GM23338 (cell line): Measurements from ENCODE around the gene CDK14. TPM values are rescaled to one million over a fixed set of nuclear protein-coding genes. Genes with fewer than 3 reads are reported as not detected.

Experiments
- ATAC-seq: fragments of 200-7000 bp; cut with Tn5 transposase; 3 replicates; pipeline ENCODE4 v1.9.1; 2020
- DNase-seq: peaks from one replicate; pipeline ENCODE4 v3.0.0-alpha.2; 2015; ENCODE audit warnings: low spot score
- H2AFZ ChIP-seq: fragments of 200-600 bp; sonication (generic); 2 replicates; pipeline ENCODE4 v1.8.0; 2016; ENCODE audit warnings: antibody characterized with exemption, mild to moderate bottlenecking, moderate library complexity
- H3F3A ChIP-seq: fragments of 200-600 bp; sonication (generic); replicated peaks from 2 replicates; pipeline ENCODE4 v1.8.0; 2017; ENCODE audit warnings: antibody characterized with exemption, mixed run types, low read depth
- H3K27ac ChIP-seq: fragments of 200-600 bp; sonication (generic); 2 replicates; pipeline ENCODE4 v1.6.1; 2016; ENCODE audit warnings: low read depth
- H3K27me3 ChIP-seq: fragments of 200-600 bp; sonication (generic); 2 replicates; pipeline ENCODE4 v1.8.0; 2016; ENCODE audit warnings: mild to moderate bottlenecking, mixed run types, moderate library complexity; ENCODE audit not compliant: insufficient read depth
- H3K36me3 ChIP-seq: fragments of 200-600 bp; sonication (generic); 2 replicates; pipeline ENCODE4 v1.8.0; 2016; ENCODE audit warnings: mild to moderate bottlenecking; ENCODE audit not compliant: insufficient read depth
- H3K4me1 ChIP-seq: fragments of 200-600 bp; sonication (generic); 2 replicates; pipeline ENCODE4 v1.8.0; 2016; ENCODE audit warnings: mild to moderate bottlenecking, moderate library complexity; ENCODE audit not compliant: insufficient read depth
- H3K4me2 ChIP-seq: fragments of 200-600 bp; sonication (generic); 2 replicates; pipeline ENCODE4 v1.7.1; 2017; ENCODE audit warnings: mixed run types
- H3K4me3 ChIP-seq: fragments of 200-600 bp; sonication (generic); 2 replicates; pipeline ENCODE4 v1.6.1; 2016; ENCODE audit warnings: mixed run types
- H3K79me2 ChIP-seq: fragments of 200-600 bp; sonication (generic); replicated peaks from 2 replicates; pipeline ENCODE4 v1.8.0; 2017; ENCODE audit warnings: mild to moderate bottlenecking; ENCODE audit not compliant: insufficient read depth
- H3K9me2 ChIP-seq: fragments of 200-600 bp; sonication (generic); 2 replicates; pipeline ENCODE4 v1.8.0; 2017; ENCODE audit not compliant: insufficient read depth
- H4K20me1 ChIP-seq: fragments of 200-600 bp; sonication (generic); replicated peaks from 2 replicates; pipeline ENCODE4 v1.8.0; 2017; ENCODE audit warnings: mild to moderate bottlenecking; ENCODE audit not compliant: insufficient read depth
- H3K27ac Mint-ChIP-seq: 2 replicates; pipeline ENCODE4 v1.8.0; 2020; ENCODE audit warnings: inconsistent platforms, mild to moderate bottlenecking, moderate library complexity, mixed read lengths
- H3K27me3 Mint-ChIP-seq: 3 replicates; pipeline ENCODE4 v1.8.0; 2022; ENCODE audit warnings: low read depth, mild to moderate bottlenecking, moderate library complexity, mixed read lengths, inconsistent platforms; ENCODE audit not compliant: insufficient read depth, poor library complexity
- H3K36me3 Mint-ChIP-seq: 3 replicates; pipeline ENCODE4 v1.8.0; 2021; ENCODE audit warnings: low read depth, mild to moderate bottlenecking, inconsistent platforms, moderate library complexity, mixed read lengths
- H3K4me1 Mint-ChIP-seq: 3 replicates; pipeline ENCODE4 v1.8.0; 2020; ENCODE audit warnings: mild to moderate bottlenecking, inconsistent platforms, mixed read lengths
- H3K4me3 Mint-ChIP-seq: 3 replicates; pipeline ENCODE4 v1.8.0; 2021; ENCODE audit warnings: moderate library complexity, mild to moderate bottlenecking, inconsistent platforms, mixed read lengths
- H3K9me3 Mint-ChIP-seq: 3 replicates; pipeline ENCODE4 v1.8.0; 2020; ENCODE audit warnings: moderate library complexity, mild to moderate bottlenecking, inconsistent platforms, mixed read lengths
- CREB1 ChIP-seq: fragments of 250-450 bp; sonication (Bioruptor Pico); IDR thresholded peaks from 2 replicates; pipeline ENCODE4 v1.5.0; 2020; ENCODE audit warnings: low read depth, mild to moderate bottlenecking, moderate library complexity
- CTCF ChIP-seq, 2 experiments: fragments of 200-600 bp in 1 of 2; sonication (generic) in 1 of 2; conservative IDR thresholded peaks; 2 replicates each; pipeline versions ENCODE4 v1.5.1 to v1.6.1; 2016 to 2017; ENCODE audit warnings: antibody characterized with exemption in 2 of 2, low read depth in 2 of 2, mild to moderate bottlenecking in 2 of 2, moderate library complexity in 1 of 2
- ETS1 ChIP-seq: IDR thresholded peaks from 2 replicates; pipeline ENCODE4 v1.6.1; 2016; ENCODE audit warnings: antibody characterized with exemption
- EZH2 ChIP-seq: fragments of 200-600 bp; sonication (generic); IDR thresholded peaks from one replicate; pipeline ENCODE4 v1.8.0; 2017; ENCODE audit warnings: antibody characterized with exemption, mild to moderate bottlenecking, low read depth; ENCODE audit not compliant: unreplicated experiment
- EZH2phosphoT487 ChIP-seq: fragments of 200-600 bp; sonication (generic); IDR thresholded peaks from one replicate; pipeline ENCODE4 v1.8.1; 2018; ENCODE audit warnings: antibody characterized with exemption; ENCODE audit not compliant: unreplicated experiment
- JUNB ChIP-seq: IDR thresholded peaks from one replicate; pipeline ENCODE4 v1.6.1; 2016; ENCODE audit warnings: antibody characterized with exemption; ENCODE audit not compliant: unreplicated experiment
- NANOG ChIP-seq: IDR thresholded peaks from 2 replicates; pipeline ENCODE4 v1.6.1; 2016; ENCODE audit warnings: antibody characterized with exemption, borderline replicate concordance
- POLR2AphosphoS5 ChIP-seq: IDR thresholded peaks from 2 replicates; pipeline ENCODE4 v1.6.1; 2016; ENCODE audit warnings: antibody characterized with exemption, low read depth
- STAT1 ChIP-seq: IDR thresholded peaks from one replicate; pipeline ENCODE4 v1.6.1; 2016; ENCODE audit warnings: antibody characterized with exemption; ENCODE audit not compliant: unreplicated experiment
- ZNF331 ChIP-seq: fragments of 250-450 bp; sonication (Bioruptor Pico); IDR thresholded peaks from 2 replicates; pipeline ENCODE4 v1.5.0; 2020; ENCODE audit warnings: low read depth, mild to moderate bottlenecking, moderate library complexity
- polyA plus RNA-seq: library from polyadenylated mRNA; unstranded; fragments of >200 nt; fragmentation: Nextera tagmentation; extraction: Ambion mirVana; gene quantifications from 2 replicates; pipeline ENCODE4 v1.2.1, GENCODE V29; 2016
- total RNA-seq: library from RNA; depleted of rRNA; stranded (reverse); fragments of >200 nt; shearing (Covaris generic); gene quantifications from 2 replicates; pipeline ENCODE4 v1.2.3, GENCODE V29; 2014
- TF ChIP-seq, protein P1 (sequence below): fragments of 250-450 bp; sonication (Bioruptor Pico); IDR thresholded peaks from 2 replicates; pipeline ENCODE4 v1.5.0; 2020; ENCODE audit warnings: mild to moderate bottlenecking, moderate library complexity

The CDK14 gene
- total and polyA plus RNA-seq, 2 experiments from 2014 or later: 11.2 to 24.0 TPM

DNA sequence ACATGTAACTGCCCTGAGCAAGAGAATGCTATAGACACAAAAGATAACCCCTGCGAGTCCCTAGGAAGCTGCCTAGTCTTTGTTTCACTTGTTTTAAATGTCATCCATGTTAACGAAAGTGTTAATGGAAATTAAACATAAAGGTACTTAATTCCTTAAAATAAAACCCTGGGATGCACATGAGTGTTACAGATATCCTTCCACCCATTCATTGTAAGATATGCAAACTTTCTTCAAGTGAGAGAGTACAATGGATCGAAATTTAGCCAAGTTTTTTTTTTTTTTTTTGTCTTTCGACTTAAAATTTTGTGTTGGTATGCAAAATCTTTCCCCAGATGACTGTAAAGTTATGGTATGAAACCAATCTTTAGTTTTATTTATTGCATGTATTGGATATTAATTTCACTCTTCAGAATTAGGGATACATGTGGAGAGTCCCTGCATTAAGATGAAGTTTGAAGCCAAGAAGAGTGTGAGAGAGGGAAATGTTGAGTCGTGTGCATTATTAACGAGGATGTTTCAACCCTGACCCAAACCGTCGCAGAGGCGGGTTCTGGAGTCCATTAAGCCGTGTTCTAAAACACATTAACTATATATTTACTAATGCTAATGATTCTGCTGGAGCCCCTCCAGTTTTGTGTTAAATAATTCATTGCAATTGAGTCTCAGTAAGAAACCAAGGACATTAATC, 1.6 kb downstream of the CDK14 start:
- Histone ChIP-seq H3K79me2 (peaks cover 57% of the 10 kb centered on the region), H3F3A (no peaks in the 10 kb centered on the region), H3K9me2 (no peaks in the 10 kb centered on the region), H3K36me3 (no peaks in the 10 kb centered on the region), H2AFZ (no peak overlapping the region), H3K4me3 (peak overlapping the region; percentile 79), H3K27me3 (peaks cover 12% of the 10 kb centered on the region), H3K4me2 (peak overlapping the region; percentile 89), H3K27ac (no peak overlapping the region), H4K20me1 (no peaks in the 10 kb centered on the region; the same call in 1 of the 2 replicates), H3K4me1 (peaks cover 40% of the 10 kb centered on the region)
- no peak for DNase-seq
- Mint-ChIP-seq H3K4me3 (peak overlapping the region; percentile 95), H3K4me1 (peaks cover 59% of the 10 kb centered on the region), H3K27me3 (peaks cover 12% of the 10 kb centered on the region), H3K36me3 (no peaks in the 10 kb centered on the region; the same call in 1 of the 3 replicates), H3K9me3 (no peaks in the 10 kb centered on the region), H3K27ac (no peak overlapping the region)
- ATAC-seq: no peak
- TF ChIP-seq EZH2phosphoT487 (no peak), JUNB (no peak)

- Mint-ChIP-seq H3K27me3 (peaks cover 12% of the 10 kb centered on the region), H3K9me3 (no peaks in the 10 kb centered on the region), H3K4me3 (no peak overlapping the region), H3K27ac (no peak overlapping the region), H3K36me3 (no peaks in the 10 kb centered on the region; the same call in 2 of the 3 replicates), H3K4me1 (peaks cover 55% of the 10 kb centered on the region)
- Histone ChIP-seq H3K27ac (no peak overlapping the region), H3K4me2 (no peak overlapping the region), H3F3A (no peaks in the 10 kb centered on the region), H4K20me1 (no peaks in the 10 kb centered on the region; the same call in 1 of the 2 replicates), H3K4me3 (no peak overlapping the region), H3K4me1 (peaks cover 42% of the 10 kb centered on the region), H3K27me3 (peaks cover 12% of the 10 kb centered on the region), H2AFZ (no peak overlapping the region), H3K79me2 (peaks cover 70% of the 10 kb centered on the region), H3K36me3 (no peaks in the 10 kb centered on the region), H3K9me2 (no peaks in the 10 kb centered on the region)
- ATAC-seq (no peak), DNase-seq (no peak)
- TF ChIP-seq EZH2 (no peak), POLR2AphosphoS5 (no peak), ZNF331 (CRISPR knock-in tag) (no peak), NANOG (no peak), ETS1 (no peak), STAT1 (no peak), CTCF (conservative IDR thresholded peaks at IDR 0.05; ENCODE audit: low read depth in 2 of 2) (no peak), CREB1 (CRISPR knock-in tag) (no peak), JUNB (no peak)
- TF ChIP-seq, protein P1, sequence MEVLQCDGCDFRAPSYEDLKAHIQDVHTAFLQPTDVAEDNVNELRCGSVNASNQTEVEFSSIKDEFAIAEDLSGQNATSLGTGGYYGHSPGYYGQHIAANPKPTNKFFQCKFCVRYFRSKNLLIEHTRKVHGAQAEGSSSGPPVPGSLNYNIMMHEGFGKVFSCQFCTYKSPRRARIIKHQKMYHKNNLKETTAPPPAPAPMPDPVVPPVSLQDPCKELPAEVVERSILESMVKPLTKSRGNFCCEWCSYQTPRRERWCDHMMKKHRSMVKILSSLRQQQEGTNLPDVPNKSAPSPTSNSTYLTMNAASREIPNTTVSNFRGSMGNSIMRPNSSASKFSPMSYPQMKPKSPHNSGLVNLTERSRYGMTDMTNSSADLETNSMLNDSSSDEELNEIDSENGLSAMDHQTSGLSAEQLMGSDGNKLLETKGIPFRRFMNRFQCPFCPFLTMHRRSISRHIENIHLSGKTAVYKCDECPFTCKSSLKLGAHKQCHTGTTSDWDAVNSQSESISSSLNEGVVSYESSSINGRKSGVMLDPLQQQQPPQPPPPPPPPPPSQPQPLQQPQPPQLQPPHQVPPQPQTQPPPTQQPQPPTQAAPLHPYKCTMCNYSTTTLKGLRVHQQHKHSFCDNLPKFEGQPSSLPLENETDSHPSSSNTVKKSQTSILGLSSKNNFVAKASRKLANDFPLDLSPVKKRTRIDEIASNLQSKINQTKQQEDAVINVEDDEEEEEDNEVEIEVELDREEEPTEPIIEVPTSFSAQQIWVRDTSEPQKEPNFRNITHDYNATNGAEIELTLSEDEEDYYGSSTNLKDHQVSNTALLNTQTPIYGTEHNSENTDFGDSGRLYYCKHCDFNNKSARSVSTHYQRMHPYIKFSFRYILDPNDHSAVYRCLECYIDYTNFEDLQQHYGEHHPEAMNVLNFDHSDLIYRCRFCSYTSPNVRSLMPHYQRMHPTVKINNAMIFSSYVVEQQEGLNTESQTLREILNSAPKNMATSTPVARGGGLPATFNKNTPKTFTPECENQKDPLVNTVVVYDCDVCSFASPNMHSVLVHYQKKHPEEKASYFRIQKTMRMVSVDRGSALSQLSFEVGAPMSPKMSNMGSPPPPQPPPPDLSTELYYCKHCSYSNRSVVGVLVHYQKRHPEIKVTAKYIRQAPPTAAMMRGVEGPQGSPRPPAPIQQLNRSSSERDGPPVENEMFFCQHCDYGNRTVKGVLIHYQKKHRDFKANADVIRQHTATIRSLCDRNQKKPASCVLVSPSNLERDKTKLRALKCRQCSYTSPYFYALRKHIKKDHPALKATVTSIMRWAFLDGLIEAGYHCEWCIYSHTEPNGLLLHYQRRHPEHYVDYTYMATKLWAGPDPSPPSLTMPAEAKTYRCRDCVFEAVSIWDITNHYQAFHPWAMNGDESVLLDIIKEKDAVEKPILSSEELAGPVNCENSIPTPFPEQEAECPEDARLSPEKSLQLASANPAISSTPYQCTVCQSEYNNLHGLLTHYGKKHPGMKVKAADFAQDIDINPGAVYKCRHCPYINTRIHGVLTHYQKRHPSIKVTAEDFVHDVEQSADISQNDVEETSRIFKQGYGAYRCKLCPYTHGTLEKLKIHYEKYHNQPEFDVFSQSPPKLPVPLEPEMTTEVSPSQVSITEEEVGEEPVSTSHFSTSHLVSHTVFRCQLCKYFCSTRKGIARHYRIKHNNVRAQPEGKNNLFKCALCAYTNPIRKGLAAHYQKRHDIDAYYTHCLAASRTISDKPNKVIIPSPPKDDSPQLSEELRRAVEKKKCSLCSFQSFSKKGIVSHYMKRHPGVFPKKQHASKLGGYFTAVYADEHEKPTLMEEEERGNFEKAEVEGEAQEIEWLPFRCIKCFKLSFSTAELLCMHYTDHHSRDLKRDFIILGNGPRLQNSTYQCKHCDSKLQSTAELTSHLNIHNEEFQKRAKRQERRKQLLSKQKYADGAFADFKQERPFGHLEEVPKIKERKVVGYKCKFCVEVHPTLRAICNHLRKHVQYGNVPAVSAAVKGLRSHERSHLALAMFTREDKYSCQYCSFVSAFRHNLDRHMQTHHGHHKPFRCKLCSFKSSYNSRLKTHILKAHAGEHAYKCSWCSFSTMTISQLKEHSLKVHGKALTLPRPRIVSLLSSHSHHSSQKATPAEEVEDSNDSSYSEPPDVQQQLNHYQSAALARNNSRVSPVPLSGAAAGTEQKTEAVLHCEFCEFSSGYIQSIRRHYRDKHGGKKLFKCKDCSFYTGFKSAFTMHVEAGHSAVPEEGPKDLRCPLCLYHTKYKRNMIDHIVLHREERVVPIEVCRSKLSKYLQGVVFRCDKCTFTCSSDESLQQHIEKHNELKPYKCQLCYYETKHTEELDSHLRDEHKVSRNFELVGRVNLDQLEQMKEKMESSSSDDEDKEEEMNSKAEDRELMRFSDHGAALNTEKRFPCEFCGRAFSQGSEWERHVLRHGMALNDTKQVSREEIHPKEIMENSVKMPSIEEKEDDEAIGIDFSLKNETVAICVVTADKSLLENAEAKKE (CRISPR knock-in tag): no peak
These were observed 2.9 kb downstream of the CDK14 start for GRCh38 chr7:90599038-90599437.
